ENCODE results near the gene DMRTA1.
"Not testable (repeated sequence)": the region's sequence is repeated elsewhere in the genome, so short reads cannot be mapped to it uniquely, and the experiment has no call there.

The DMRTA1 gene

GRCh38 chr9:22423566-22423965 is 23.1 kb upstream of the DMRTA1 start:
- DNase-seq (ENCODE audit: extremely low spot score) = no peak
- POLR2A ChIA-PET = no interaction called here
- CTCF ChIA-PET = no interaction called here
- TF ChIP-seq NFRKB (IDR thresholded peaks at IDR 0.05) (no peak), FOXA1 (IDR thresholded peaks at IDR 0.05) (no peak), TARDBP (IDR thresholded peaks at IDR 0.05) (no peak), PKNOX1 (IDR thresholded peaks at IDR 0.05) (no peak), BHLHE40 (IDR thresholded peaks at IDR 0.05; ENCODE audit: borderline replicate concordance) (no peak), SP1 (IDR thresholded peaks at IDR 0.05) (no peak)

GRCh38 chr9:22424616-22425015 is 22.0 kb upstream of the DMRTA1 start:
- ChIA-PET CTCF (no interaction called here), POLR2A (no interaction called here)
- TF ChIP-seq ARNT (IDR thresholded peaks at IDR 0.05) = no peak
- TF ChIP-seq BHLHE40 (IDR thresholded peaks at IDR 0.05; ENCODE audit: borderline replicate concordance) = no peak
- no peak for TF ChIP-seq ELF4 (IDR thresholded peaks at IDR 0.05)
- no peak for TF ChIP-seq CTBP1 (IDR thresholded peaks at IDR 0.05; ENCODE audit: borderline replicate concordance)
- TF ChIP-seq PKNOX1 (IDR thresholded peaks at IDR 0.05) = no peak
- TF ChIP-seq LEF1 (IDR thresholded peaks at IDR 0.05; ENCODE audit: borderline replicate concordance) = no peak
- TF ChIP-seq HDGF (IDR thresholded peaks at IDR 0.05; ENCODE audit: borderline replicate concordance) = no peak
- DNase-seq (ENCODE audit: extremely low spot score) = no peak

GRCh38 chr9:22425551-22425950 is 21.1 kb upstream of the DMRTA1 start:
- POLR2A ChIA-PET = no interaction called here
- CTCF ChIA-PET = no interaction called here
- no peak for DNase-seq (ENCODE audit: extremely low spot score)
- TF ChIP-seq NFRKB (IDR thresholded peaks at IDR 0.05) = no peak
- TF ChIP-seq SP1 (IDR thresholded peaks at IDR 0.05) = no peak
- no peak for TF ChIP-seq FOXM1 (IDR thresholded peaks at IDR 0.05; ENCODE audit: borderline replicate concordance)
- no peak for TF ChIP-seq LEF1 (IDR thresholded peaks at IDR 0.05; ENCODE audit: borderline replicate concordance)
- no peak for TF ChIP-seq L3MBTL2 (conservative IDR thresholded peaks at IDR 0.05)
- TF ChIP-seq HDGF (IDR thresholded peaks at IDR 0.05; ENCODE audit: borderline replicate concordance) = no peak
- no peak for TF ChIP-seq FOXK2 (IDR thresholded peaks at IDR 0.05)
- no peak for TF ChIP-seq CTBP1 (IDR thresholded peaks at IDR 0.05; ENCODE audit: borderline replicate concordance)
- TF ChIP-seq PKNOX1 (IDR thresholded peaks at IDR 0.05) = no peak
- no peak for TF ChIP-seq FOXA1 (IDR thresholded peaks at IDR 0.05)
- TF ChIP-seq BHLHE40 (IDR thresholded peaks at IDR 0.05; ENCODE audit: borderline replicate concordance) = no peak
- TF ChIP-seq TARDBP (IDR thresholded peaks at IDR 0.05) = no peak
- no peak for TF ChIP-seq ELF4 (IDR thresholded peaks at IDR 0.05)
- TF ChIP-seq ZNF384 (IDR thresholded peaks at IDR 0.05) = no peak
- no peak for TF ChIP-seq SUZ12 (IDR thresholded peaks at IDR 0.05)
- TF ChIP-seq ARNT (IDR thresholded peaks at IDR 0.05) = no peak

- no peak for TF ChIP-seq SP1 (IDR thresholded peaks at IDR 0.05)
- no peak for TF ChIP-seq FOXA1 (IDR thresholded peaks at IDR 0.05)
- TF ChIP-seq CTBP1 (IDR thresholded peaks at IDR 0.05; ENCODE audit: borderline replicate concordance) = no peak
- no peak for TF ChIP-seq PKNOX1 (IDR thresholded peaks at IDR 0.05)
- TF ChIP-seq L3MBTL2 (conservative IDR thresholded peaks at IDR 0.05) = no peak
- TF ChIP-seq FOXK2 (IDR thresholded peaks at IDR 0.05) = no peak
- TF ChIP-seq SUZ12 (IDR thresholded peaks at IDR 0.05) = no peak
- TF ChIP-seq NFRKB (IDR thresholded peaks at IDR 0.05) = no peak
- TF ChIP-seq ELF4 (IDR thresholded peaks at IDR 0.05) = no peak
- DNase-seq (ENCODE audit: extremely low spot score) = no peak
- POLR2A ChIA-PET = no interaction called here
- CTCF ChIA-PET = no interaction called here
Measured at GRCh38 chr9:22427226-22427880, 19.3 kb upstream of the DMRTA1 start.

GRCh38 chr9:22433691-22434090 is 12.9 kb upstream of the DMRTA1 start:
- ChIA-PET POLR2A (no interaction called here), CTCF (no interaction called here)
- no peak for DNase-seq (ENCODE audit: extremely low spot score)
- TF ChIP-seq HDGF (IDR thresholded peaks at IDR 0.05; ENCODE audit: borderline replicate concordance) (no peak), NFRKB (IDR thresholded peaks at IDR 0.05) (no peak), FOXM1 (IDR thresholded peaks at IDR 0.05; ENCODE audit: borderline replicate concordance) (no peak), LEF1 (IDR thresholded peaks at IDR 0.05; ENCODE audit: borderline replicate concordance) (no peak), SUZ12 (IDR thresholded peaks at IDR 0.05) (no peak), TARDBP (IDR thresholded peaks at IDR 0.05) (no peak), BHLHE40 (IDR thresholded peaks at IDR 0.05; ENCODE audit: borderline replicate concordance) (no peak), ARNT (IDR thresholded peaks at IDR 0.05) (no peak), PKNOX1 (IDR thresholded peaks at IDR 0.05) (no peak), L3MBTL2 (conservative IDR thresholded peaks at IDR 0.05) (no peak), FOXK2 (IDR thresholded peaks at IDR 0.05) (no peak), ZNF384 (IDR thresholded peaks at IDR 0.05) (no peak), SP1 (IDR thresholded peaks at IDR 0.05) (no peak), CTBP1 (IDR thresholded peaks at IDR 0.05; ENCODE audit: borderline replicate concordance) (no peak), ELF4 (IDR thresholded peaks at IDR 0.05) (no peak), FOXA1 (IDR thresholded peaks at IDR 0.05) (no peak)

GRCh38 chr9:22435252-22435651 is 11.4 kb upstream of the DMRTA1 start:
- CTCF ChIA-PET; POLR2A ChIA-PET; DNase-seq (ENCODE audit: extremely low spot score): not testable (repeated sequence)

GRCh38 chr9:22437461-22438067 is 9.1 kb upstream of the DMRTA1 start:
- POLR2A ChIA-PET; CTCF ChIA-PET; DNase-seq (ENCODE audit: extremely low spot score): not testable (repeated sequence)
